Suppressor macrophage treated with lipopolysaccharide for 1 hour (primary cell): Measurements from ENCODE around the gene IKZF3.
"Not testable (repeated sequence)": the region's sequence is repeated elsewhere in the genome, so short reads cannot be mapped to it uniquely, and the experiment has no call there.

ENCODE experiments used
- DNase-seq, 3 donors: peaks; one replicate each; pipeline ENCODE4 v3.0.0-alpha.2; 2020 to 2022

The IKZF3 gene

GRCh38 chr17:39855911-39856649 lies 8.0 kb downstream of the IKZF3 start:
- DNase-seq: not testable (repeated sequence)

- no peak for DNase-seq
These were observed 9.2 kb downstream of the IKZF3 start for GRCh38 chr17:39854909-39855308.

GRCh38 chr17:39852239-39852638 lies 11.9 kb downstream of the IKZF3 start:
- DNase-seq: no peak

- DNase-seq: not testable (repeated sequence)
These were observed 13.9 kb downstream of the IKZF3 start for GRCh38 chr17:39850186-39850585.

GRCh38 chr17:39848600-39848999 lies 15.5 kb downstream of the IKZF3 start:
- DNase-seq: no peak

- no peak for DNase-seq
These were observed 17.9 kb downstream of the IKZF3 start for GRCh38 chr17:39846205-39846604.

- no peak for DNase-seq
These were observed 18.9 kb downstream of the IKZF3 start for GRCh38 chr17:39845052-39845846.

- no peak for DNase-seq
These were observed 22.9 kb downstream of the IKZF3 start for GRCh38 chr17:39841134-39841683.

- no peak for DNase-seq
These were observed 25.3 kb downstream of the IKZF3 start for GRCh38 chr17:39838784-39839183.

- no peak for DNase-seq
These were observed 26.1 kb downstream of the IKZF3 start for GRCh38 chr17:39838057-39838456.

- no peak for DNase-seq
These were observed 28.0 kb downstream of the IKZF3 start for GRCh38 chr17:39836117-39836516.

GRCh38 chr17:39835038-39835786 lies 28.9 kb downstream of the IKZF3 start:
- DNase-seq: no peak

- DNase-seq: no peak
These were observed 30.1 kb downstream of the IKZF3 start for GRCh38 chr17:39834017-39834416.

- no peak for DNase-seq
These were observed 32.5 kb downstream of the IKZF3 start for GRCh38 chr17:39831588-39831987.

GRCh38 chr17:39828443-39828842 lies 35.7 kb downstream of the IKZF3 start:
- no peak for DNase-seq

GRCh38 chr17:39826334-39826733 lies 37.8 kb downstream of the IKZF3 start:
- DNase-seq: peak in 1 of 3 donors; percentile 26

GRCh38 chr17:39823407-39824054 lies 40.6 kb downstream of the IKZF3 start:
- DNase-seq: no peak

- peak; percentile 70 to 72 (median 71) for DNase-seq
These were observed 42.1 kb downstream of the IKZF3 start for GRCh38 chr17:39822051-39822451.

- DNase-seq: no peak
These were observed 43.1 kb downstream of the IKZF3 start for GRCh38 chr17:39820987-39821386.

GRCh38 chr17:39820541-39820940 lies 43.6 kb downstream of the IKZF3 start:
- DNase-seq: no peak

GRCh38 chr17:39818358-39819000 lies 45.6 kb downstream of the IKZF3 start:
- DNase-seq: no peak

GRCh38 chr17:39816272-39816671 lies 47.8 kb downstream of the IKZF3 start:
- DNase-seq: no peak
